Measurements from ENCODE around the gene IP6K3. TPM values are rescaled to one million over a fixed set of nuclear protein-coding genes. Genes with fewer than 3 reads are reported as not detected.

IP6K3 gene
- total RNA-seq, 1 donor from 2014 or later = not detected

DNA sequence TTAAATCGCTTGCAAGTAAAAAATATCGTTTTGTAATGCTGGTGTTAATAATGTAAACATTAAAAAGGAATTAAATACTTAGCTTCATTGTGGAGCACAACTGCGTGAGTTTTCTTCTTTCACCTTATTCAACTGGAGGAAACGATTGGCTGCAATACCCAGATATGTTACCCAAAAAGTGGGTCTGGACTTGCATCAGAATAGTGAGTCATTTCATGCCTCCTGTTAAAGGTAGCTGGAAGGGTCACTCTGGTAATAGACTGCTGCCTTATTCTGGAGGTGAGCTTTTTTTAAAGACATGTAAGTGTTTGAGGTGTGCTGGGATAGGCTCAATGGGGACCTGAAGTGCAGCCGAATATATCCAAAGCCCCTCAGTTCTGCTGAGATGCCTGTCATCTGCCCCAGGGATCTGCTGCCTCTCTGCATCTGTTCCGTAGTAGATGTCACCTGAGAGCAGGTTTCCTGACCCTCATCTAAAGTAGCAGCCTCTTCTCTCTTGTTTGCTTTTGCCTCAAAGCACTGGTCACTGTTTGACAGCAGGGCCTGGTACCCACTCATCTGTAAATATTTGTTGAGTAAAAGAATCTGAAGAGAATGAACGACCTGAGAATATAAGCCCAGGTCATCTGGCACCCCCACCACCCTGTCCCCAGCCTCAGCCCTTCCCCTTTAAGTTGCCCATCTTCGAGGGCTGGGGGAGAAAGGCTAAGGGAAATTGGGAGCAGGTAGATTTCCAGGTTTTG is 29.6 kb downstream of the IP6K3 start:
- no peaks in the 10 kb centered on the region for H3K9me3 Mint-ChIP-seq
- TF ChIP-seq, protein P1, sequence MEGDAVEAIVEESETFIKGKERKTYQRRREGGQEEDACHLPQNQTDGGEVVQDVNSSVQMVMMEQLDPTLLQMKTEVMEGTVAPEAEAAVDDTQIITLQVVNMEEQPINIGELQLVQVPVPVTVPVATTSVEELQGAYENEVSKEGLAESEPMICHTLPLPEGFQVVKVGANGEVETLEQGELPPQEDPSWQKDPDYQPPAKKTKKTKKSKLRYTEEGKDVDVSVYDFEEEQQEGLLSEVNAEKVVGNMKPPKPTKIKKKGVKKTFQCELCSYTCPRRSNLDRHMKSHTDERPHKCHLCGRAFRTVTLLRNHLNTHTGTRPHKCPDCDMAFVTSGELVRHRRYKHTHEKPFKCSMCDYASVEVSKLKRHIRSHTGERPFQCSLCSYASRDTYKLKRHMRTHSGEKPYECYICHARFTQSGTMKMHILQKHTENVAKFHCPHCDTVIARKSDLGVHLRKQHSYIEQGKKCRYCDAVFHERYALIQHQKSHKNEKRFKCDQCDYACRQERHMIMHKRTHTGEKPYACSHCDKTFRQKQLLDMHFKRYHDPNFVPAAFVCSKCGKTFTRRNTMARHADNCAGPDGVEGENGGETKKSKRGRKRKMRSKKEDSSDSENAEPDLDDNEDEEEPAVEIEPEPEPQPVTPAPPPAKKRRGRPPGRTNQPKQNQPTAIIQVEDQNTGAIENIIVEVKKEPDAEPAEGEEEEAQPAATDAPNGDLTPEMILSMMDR (IDR thresholded peaks at IDR 0.05) = no peak
- DNase-seq = no peak
- H3K27ac Mint-ChIP-seq = no peak overlapping the region
- H3K4me1 Mint-ChIP-seq = peaks cover 29% of the 10 kb centered on the region
- intact Hi-C loops (cut with micrococcal nuclease) = no loop called here
- peaks cover 2% of the 10 kb centered on the region for H3K27me3 Mint-ChIP-seq
- no peaks in the 10 kb centered on the region for H3K36me3 Mint-ChIP-seq (ENCODE audit: low read depth)
- ATAC-seq (ENCODE audit: low read depth) = no peak
- POLR2A ChIA-PET = no interaction called here
- CTCF ChIA-PET = no interaction called here
- no peak overlapping the region for H3K4me3 Mint-ChIP-seq

DNA sequence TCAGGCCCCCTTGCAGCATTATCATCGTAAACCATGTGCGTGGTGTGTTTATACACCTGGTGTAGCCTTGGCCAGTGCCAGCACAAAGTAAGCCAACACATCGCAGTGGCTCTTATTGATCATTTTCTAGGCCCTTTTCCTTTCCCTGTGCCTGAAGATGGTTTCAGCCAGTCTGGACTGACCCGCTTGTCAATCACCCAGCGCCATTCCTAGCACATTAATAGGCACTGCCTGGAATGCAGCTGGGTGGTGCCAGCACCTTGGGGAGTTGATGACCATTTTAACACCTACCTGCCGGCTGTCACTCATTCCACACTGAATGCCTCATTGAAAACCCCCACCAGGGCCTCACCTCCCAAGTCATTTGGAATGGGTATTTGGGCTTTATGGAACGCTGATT is 30.3 kb downstream of the IP6K3 start:
- CTCF ChIA-PET = interaction anchor here (0.6 kb wide), 1 partner anchor 14 kb away, joined by 3 read pairs; no protein-coding TSS in a partner anchor
- POLR2A ChIA-PET = no interaction called here
- Mint-ChIP-seq H3K27me3 (no peaks in the 10 kb centered on the region), H3K36me3 (ENCODE audit: low read depth) (peaks cover 2% of the 10 kb centered on the region), H3K27ac (no peak overlapping the region), H3K4me3 (no peak overlapping the region), H3K4me1 (peaks cover 29% of the 10 kb centered on the region), H3K9me3 (no peaks in the 10 kb centered on the region)
- intact Hi-C loops (cut with micrococcal nuclease) = no loop called here
- DNase-seq (no peak), ATAC-seq (ENCODE audit: low read depth) (no peak)
- TF ChIP-seq, protein P1 (IDR thresholded peaks at IDR 0.05) = no peak

DNA sequence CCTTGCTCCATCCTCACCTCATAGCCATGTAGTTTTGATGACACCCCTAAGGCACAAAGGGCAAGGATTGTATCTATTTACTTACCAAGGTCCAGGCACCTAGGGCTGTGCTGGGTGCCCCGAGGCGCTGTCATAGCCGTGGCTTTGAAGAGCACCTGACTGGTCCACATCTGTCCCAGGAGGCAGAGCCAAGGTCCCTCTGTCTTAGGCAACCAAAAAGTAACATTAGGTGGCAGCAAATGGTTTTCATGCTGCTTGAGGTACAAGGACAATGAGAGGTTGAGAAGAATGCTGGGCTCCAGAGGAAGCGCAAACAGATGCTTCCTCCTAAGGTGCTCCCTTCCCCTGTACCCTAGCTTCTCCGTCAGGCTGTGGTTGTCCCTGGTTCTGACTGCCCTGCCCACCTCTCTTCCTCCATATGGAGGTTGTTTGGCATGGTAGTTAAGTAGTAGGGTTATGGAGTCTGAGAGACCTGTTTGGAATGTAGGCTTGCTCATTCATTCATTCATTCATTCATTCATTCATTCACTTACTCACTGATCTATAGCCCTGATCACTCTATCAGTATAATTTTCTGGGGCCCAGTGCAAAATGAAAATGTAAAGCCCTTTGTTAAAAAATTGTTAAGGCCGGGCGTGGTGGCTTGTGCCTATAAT is 32.2 kb downstream of the IP6K3 start:
- H3K4me1 Mint-ChIP-seq = peaks cover 32% of the 10 kb centered on the region
- CTCF ChIA-PET = interaction anchor here (1.3 kb wide), 1 partner anchor 14 kb away, joined by 6 read pairs; no protein-coding TSS in a partner anchor
- H3K9me3 Mint-ChIP-seq = no peaks in the 10 kb centered on the region

DNA sequence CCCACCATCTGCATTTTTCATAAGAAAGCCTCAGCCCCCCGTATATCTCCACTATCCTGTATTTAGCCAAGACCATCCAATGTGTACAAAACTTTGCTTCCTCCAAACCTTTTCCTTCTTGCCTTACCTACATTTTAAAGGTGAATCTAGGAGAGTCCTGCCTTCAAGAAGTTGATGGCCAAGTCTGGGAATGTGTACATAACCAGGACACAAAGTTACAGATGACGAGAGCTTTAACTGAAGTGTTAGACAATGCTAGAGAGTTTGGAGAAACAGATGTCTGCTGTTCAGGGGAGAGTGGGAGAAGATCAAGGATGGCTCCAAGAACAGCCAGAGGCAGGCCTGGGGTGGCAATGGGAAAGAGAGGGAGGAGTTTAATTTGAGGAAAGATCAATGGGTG is 32.9 kb downstream of the IP6K3 start:
- intact Hi-C loops (cut with micrococcal nuclease) = loop anchor here (5.0 kb wide), 1 partner anchor 91 kb away; the partner anchor contains the start of gene ITPR3
- H3K4me1 Mint-ChIP-seq = peaks cover 33% of the 10 kb centered on the region
- peaks cover 16% of the 10 kb centered on the region for H3K36me3 Mint-ChIP-seq (ENCODE audit: low read depth)
- TF ChIP-seq, protein P1 (IDR thresholded peaks at IDR 0.05) = no peak
- no peak overlapping the region for H3K4me3 Mint-ChIP-seq
- ATAC-seq (ENCODE audit: low read depth) = no peak
- no peaks in the 10 kb centered on the region for H3K27me3 Mint-ChIP-seq
- CTCF ChIA-PET = interaction anchor here (0.6 kb wide), 1 partner anchor 11 kb away, joined by 3 read pairs; no protein-coding TSS in a partner anchor
- POLR2A ChIA-PET = no interaction called here
- H3K9me3 Mint-ChIP-seq = no peaks in the 10 kb centered on the region
- DNase-seq = no peak
- no peak overlapping the region for H3K27ac Mint-ChIP-seq

More for the DNA sequence above, 32.2 kb downstream of the IP6K3 start:
- H3K27ac Mint-ChIP-seq = no peak overlapping the region
- TF ChIP-seq, protein P1 (IDR thresholded peaks at IDR 0.05) = no peak
- no peak for ATAC-seq (ENCODE audit: low read depth)
- peaks cover 9% of the 10 kb centered on the region for H3K36me3 Mint-ChIP-seq (ENCODE audit: low read depth)
- intact Hi-C loops (cut with micrococcal nuclease) = loop anchor here (5.0 kb wide), 1 partner anchor 92 kb away; the partner anchor contains the start of gene ITPR3
- no peak overlapping the region for H3K4me3 Mint-ChIP-seq
- no peaks in the 10 kb centered on the region for H3K27me3 Mint-ChIP-seq
- POLR2A ChIA-PET = no interaction called here
- no peak for DNase-seq

DNA sequence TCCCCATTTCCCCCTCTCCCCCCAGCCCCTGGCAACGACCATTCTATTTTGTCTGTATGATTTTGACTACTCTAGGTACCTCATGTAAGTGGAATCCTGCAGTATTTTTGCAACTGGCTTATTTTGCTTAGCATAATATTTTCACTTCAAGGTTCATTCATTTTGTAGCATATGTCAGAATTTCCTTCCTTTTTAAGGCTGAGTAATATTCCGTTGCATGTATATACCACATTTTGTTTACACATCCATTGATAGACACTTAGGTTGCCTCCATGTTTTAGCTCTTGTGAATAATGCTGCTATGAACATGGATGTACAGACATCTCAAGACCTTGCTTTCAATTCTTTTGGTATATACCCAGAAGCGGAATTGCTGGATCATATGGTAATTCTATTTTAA is 33.8 kb downstream of the IP6K3 start:
- Mint-ChIP-seq H3K4me3 (no peak overlapping the region), H3K9me3 (no peaks in the 10 kb centered on the region), H3K36me3 (ENCODE audit: low read depth) (peaks cover 24% of the 10 kb centered on the region), H3K27ac (no peak overlapping the region), H3K4me1 (peaks cover 29% of the 10 kb centered on the region), H3K27me3 (no peaks in the 10 kb centered on the region)
- intact Hi-C loops (cut with micrococcal nuclease) = loop anchor here (5.0 kb wide), 1 partner anchor 91 kb away; the partner anchor contains the start of gene ITPR3
- POLR2A ChIA-PET = no interaction called here
- CTCF ChIA-PET = no interaction called here
- no peak for DNase-seq
- TF ChIP-seq, protein P1 (IDR thresholded peaks at IDR 0.05) = no peak
- ATAC-seq (ENCODE audit: low read depth) = no peak
